HepG2 (cell line): ENCODE measurements around the gene MRFAP1L1. TPM values are rescaled to one million over a fixed set of nuclear protein-coding genes. Genes with fewer than 3 reads are reported as not detected.
A peak's percentile ranks its signal among the peaks of the same experiment; 100 is the strongest.

Experiments
- CAMTA2 ChIP-seq: sonication (generic); formaldehyde crosslinking; IDR thresholded peaks from 2 replicates; pipeline ENCODE4 v1.4.0; 2020; ENCODE audit warnings: mild to moderate bottlenecking, missing genetic modification reagents, borderline replicate concordance
- CSRNP1 ChIP-seq: sonication (generic); formaldehyde crosslinking; IDR thresholded peaks from 2 replicates; pipeline ENCODE4 v1.8.1; 2023; ENCODE audit warnings: mild to moderate bottlenecking, missing genetic modification reagents
- EEA1 ChIP-seq: sonication (generic); formaldehyde crosslinking; IDR thresholded peaks from 2 replicates; pipeline ENCODE4 v1.5.1; 2020; ENCODE audit warnings: mild to moderate bottlenecking, missing genetic modification reagents, borderline replicate concordance
- EP300 ChIP-seq, 3 experiments: sonication (generic) in 1 of 3; formaldehyde crosslinking in 1 of 3; IDR thresholded peaks; 2 replicates each; pipeline versions ENCODE4 v1.5.1 to v1.6.1; 2011 to 2020; ENCODE audit warnings: low read depth in 2 of 3, low read length in 2 of 3, borderline replicate concordance in 1 of 3, improper control_type of control experiment in 1 of 3, mild to moderate bottlenecking in 1 of 3, missing genetic modification reagents in 1 of 3, moderate library complexity in 1 of 3
- HNF1A ChIP-seq, 2 experiments: sonication (generic) in 1 of 2; formaldehyde crosslinking in 1 of 2; IDR thresholded peaks; 2 replicates each; pipeline versions ENCODE4 v1.4.0 to v1.6.1; 2016 to 2020; ENCODE audit warnings: borderline replicate concordance in 1 of 2, low read depth in 1 of 2, mild to moderate bottlenecking in 1 of 2, missing genetic modification reagents in 1 of 2
- MED1 ChIP-seq: sonication (generic); formaldehyde crosslinking; IDR thresholded peaks from 2 replicates; pipeline ENCODE4 v1.4.0; 2020; ENCODE audit warnings: missing genetic modification reagents
- PAXIP1 ChIP-seq: sonication (generic); formaldehyde crosslinking; conservative IDR thresholded peaks from 2 replicates; pipeline ENCODE4 v1.4.0; 2020; ENCODE audit warnings: mild to moderate bottlenecking, missing genetic modification reagents, moderate library complexity
- POLR2A ChIP-seq, 2 experiments: IDR thresholded peaks; 2 replicates each; pipeline ENCODE4 v1.6.1; 2011; ENCODE audit warnings: low read depth in 2 of 2, low read length in 2 of 2, mild to moderate bottlenecking in 1 of 2, moderate library complexity in 1 of 2; ENCODE audit not compliant: insufficient read depth in 1 of 2
- RARG ChIP-seq: sonication (generic); formaldehyde crosslinking; IDR thresholded peaks from 2 replicates; pipeline ENCODE4 v1.4.0; 2020; ENCODE audit warnings: low read depth, mild to moderate bottlenecking, missing genetic modification reagents
- RXRB ChIP-seq: IDR thresholded peaks from 2 replicates; pipeline ENCODE4 v1.6.1; 2016; ENCODE audit warnings: borderline replicate concordance, missing genetic modification reagents, missing compliant biosample characterization
- SALL1 ChIP-seq: sonication (generic); formaldehyde crosslinking; IDR thresholded peaks from 2 replicates; pipeline ENCODE4 v1.8.0; 2022; ENCODE audit warnings: mild to moderate bottlenecking, missing genetic modification reagents
- SNAPC2 ChIP-seq: sonication (generic); formaldehyde crosslinking; IDR thresholded peaks from 2 replicates; pipeline ENCODE4 v1.8.1; 2022; ENCODE audit warnings: mild to moderate bottlenecking, missing genetic modification reagents
- SRY ChIP-seq: sonication (generic); formaldehyde crosslinking; IDR thresholded peaks from 2 replicates; pipeline ENCODE4 v1.8.0; 2022; ENCODE audit warnings: mild to moderate bottlenecking, missing genetic modification reagents
- TEAD3 ChIP-seq: optimal IDR thresholded peaks from 2 replicates; pipeline ENCODE3; 2016; ENCODE audit warnings: borderline replicate concordance
- ZNF18 ChIP-seq: sonication (generic); formaldehyde crosslinking; IDR thresholded peaks from 2 replicates; pipeline ENCODE4 v1.8.0; 2022; ENCODE audit warnings: mild to moderate bottlenecking, missing genetic modification reagents; ENCODE audit not compliant: insufficient replicate concordance
- ZNF205 ChIP-seq: IDR thresholded peaks from 2 replicates; pipeline ENCODE4 v1.6.1; 2018; ENCODE audit warnings: missing biosample characterization, missing genetic modification reagents
- polyA plus RNA-seq, 8 experiments: library from polyadenylated mRNA; depleted of rRNA in 3 of 8; stranded (reverse) in 7 of 8; unstranded in 1 of 8; fragments of >200 nt; fragmentation: Illumina TruSeq in 4 of 8; extraction: Trizol in 4 of 8; gene quantifications; 2 replicates each; pipeline versions ENCODE4 v1.2.1 to v1.2.3, GENCODE V29; 2011 to 2016; ENCODE audit warnings: low read depth in 4 of 8, missing spikeins in 1 of 8, mixed read lengths in 1 of 8; ENCODE audit not compliant: insufficient read depth in 1 of 8
- total RNA-seq, 5 experiments: library from RNA; depleted of rRNA; stranded (reverse); fragments of >200 nt; fragmentation: Illumina TruSeq; extraction: Trizol; gene quantifications; 2 replicates each; pipeline ENCODE4 v1.2.3, GENCODE V29; 2016; ENCODE audit warnings: low read depth in 1 of 5

Gene MRFAP1L1
- total and polyA plus RNA-seq, 2 of the 13 experiments (the other 11 are each of a cell fraction or from before 2014, with no cell fraction given), result 44.8 to 76.6 TPM

- TF ChIP-seq PAXIP1 (CRISPR knock-in tag) (peak; percentile 49; the same call in 1 of the 2 replicates), ZNF18 (CRISPR knock-in tag) (peak; percentile 3), CSRNP1 (CRISPR knock-in tag) (no peak; the same call in 1 of the 2 replicates), SRY (CRISPR knock-in tag) (peak; percentile 46; the same call in 1 of the 2 replicates), TEAD3 (CRISPR knock-in tag) (peak; percentile 2), SALL1 (CRISPR knock-in tag) (peak; percentile 47; the same call in 1 of the 2 replicates), EEA1 (CRISPR knock-in tag) (no peak), HNF1A (IDR thresholded peaks at IDR 0.05; ENCODE audit: low read depth) (peak; percentile 12; the same call in 1 of the 2 replicates), HNF1A (CRISPR knock-in tag; IDR thresholded peaks at IDR 0.05; ENCODE audit: borderline replicate concordance) (0 out of 2 replicates have a peak, but pooled peaks have one; percentile 2), EP300 (IDR thresholded peaks at IDR 0.05; ENCODE audit: low read depth in 2 of 2, low read length in 2 of 2) (peak in 1 of 2 experiments; percentile 53; a peak in 1 of 4 replicates), EP300 (CRISPR knock-in tag; IDR thresholded peaks at IDR 0.05; ENCODE audit: borderline replicate concordance) (0 out of 2 replicates have a peak, but pooled peaks have one; percentile 6), POLR2A (IDR thresholded peaks at IDR 0.05; ENCODE audit: insufficient read depth in 1 of 2, low read depth in 2 of 2, low read length in 2 of 2) (peak in 1 of 2 experiments; percentile 32; a peak in 2 of 4 replicates), RXRB (CRISPR knock-in tag) (peak; percentile 48), MED1 (CRISPR knock-in tag) (peak; percentile 60), RARG (CRISPR knock-in tag) (0 out of 2 replicates have a peak, but pooled peaks have one; percentile 49), CAMTA2 (CRISPR knock-in tag) (no peak), ZNF205 (CRISPR knock-in tag) (peak; percentile 13; the same call in 1 of the 2 replicates), SNAPC2 (CRISPR knock-in tag) (no peak)
These were observed 20.7 kb downstream of the MRFAP1L1 start (continued) for GRCh38 chr4:6688879-6689505.
